Activated CD4-positive, alpha-beta T cell treated with anti-CD3 and anti-CD28 coated beads, Interleukin-2, amount 50 U/mL, for 48 hours (primary cell): ENCODE results near the gene TEX28.
A peak's percentile ranks its signal among the peaks of the same experiment; 100 is the strongest.
"Not testable (repeated sequence)": the region's sequence is repeated elsewhere in the genome, so short reads cannot be mapped to it uniquely, and the experiment has no call there.

ENCODE experiments used
- DNase-seq, 2 experiments: peaks; one replicate each; pipeline ENCODE4 v3.0.0-alpha.2; 2020

The TEX28 gene

DNA sequence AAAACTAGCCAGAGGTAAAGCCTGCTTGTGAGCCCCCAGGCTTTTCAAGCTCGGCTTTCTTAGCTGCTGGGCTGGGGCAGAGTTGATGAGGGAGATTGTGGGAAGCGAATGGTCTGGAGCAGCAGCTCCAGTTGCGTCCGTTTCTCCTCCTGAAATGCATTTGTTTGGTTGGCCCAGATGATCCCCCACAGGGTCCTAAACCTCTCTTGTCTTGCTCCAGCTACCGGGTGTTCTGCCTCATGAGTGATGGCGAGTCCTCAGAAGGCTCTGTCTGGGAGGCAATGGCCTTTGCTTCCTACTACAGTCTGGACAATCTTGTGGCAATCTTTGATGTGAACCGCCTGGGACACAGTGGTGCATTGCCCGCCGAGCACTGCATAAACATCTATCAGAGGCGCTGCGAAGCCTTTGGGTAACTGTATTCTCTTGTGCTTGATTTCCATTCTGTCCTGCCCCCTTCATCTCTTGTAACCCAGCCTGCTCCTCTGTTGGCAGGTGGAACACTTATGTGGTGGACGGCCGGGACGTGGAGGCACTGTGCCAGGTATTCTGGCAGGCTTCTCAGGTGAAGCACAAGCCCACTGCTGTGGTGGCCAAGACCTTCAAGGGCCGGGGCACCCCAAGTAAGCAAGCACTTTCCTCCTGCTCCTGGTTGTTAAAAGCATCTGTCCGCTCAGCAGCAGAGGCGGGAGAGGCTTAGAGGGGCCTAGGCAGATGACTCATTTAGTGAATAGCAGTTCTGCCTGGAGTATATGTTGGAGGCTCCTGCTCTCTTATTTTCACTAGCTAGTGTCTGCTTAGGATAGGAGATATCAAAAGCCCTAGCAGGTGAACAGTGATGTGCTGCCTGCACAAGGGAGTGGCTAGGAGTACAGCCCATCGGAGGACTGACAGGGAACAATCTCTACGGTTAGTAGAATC, 16.0 kb upstream of the TEX28 start:
- DNase-seq: no peak

DNA sequence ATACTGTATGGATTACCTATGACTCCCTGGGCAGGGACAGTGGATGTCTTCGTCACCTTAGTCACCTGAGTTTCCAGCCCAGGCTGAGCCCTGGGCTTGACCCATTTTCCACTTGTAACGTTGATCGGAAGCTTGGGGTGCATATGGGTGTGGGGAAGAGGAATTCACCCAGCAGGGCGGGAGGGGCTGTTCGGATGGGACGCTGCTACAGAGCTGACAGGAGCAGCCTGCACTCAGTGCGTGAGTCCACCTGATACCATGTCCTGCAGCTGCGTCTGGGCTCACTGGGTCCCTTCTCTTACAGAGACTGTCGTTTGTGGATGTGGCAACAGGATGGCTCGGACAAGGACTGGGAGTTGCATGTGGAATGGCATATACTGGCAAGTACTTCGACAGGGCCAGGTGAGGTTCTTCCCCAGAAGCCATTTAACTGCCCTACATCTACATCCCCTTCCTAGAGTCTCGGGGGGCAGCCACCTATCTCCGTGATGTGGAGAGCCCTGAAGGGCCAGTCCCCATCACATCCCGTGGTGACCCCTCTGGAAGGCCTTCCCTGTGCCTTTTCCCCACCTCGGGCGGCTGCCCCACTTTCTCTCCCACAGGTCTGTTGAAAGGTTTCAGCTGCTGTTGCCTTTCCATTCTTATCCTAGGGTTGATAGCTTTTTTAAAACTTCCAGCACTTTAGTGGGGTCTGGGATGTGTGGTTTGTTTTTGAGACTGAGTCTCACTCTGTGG, 14.3 kb upstream of the TEX28 start:
- no peak for DNase-seq

GRCh38 chrX:154308108-154308946, 13.4 kb upstream of the TEX28 start:
- peak; percentile 87 to 88 for DNase-seq

GRCh38 chrX:154307202-154307601, 12.3 kb upstream of the TEX28 start:
- DNase-seq: no peak

GRCh38 chrX:154305541-154306205, 10.7 kb upstream of the TEX28 start:
- no peak for DNase-seq

- DNase-seq: no peak
These were observed 9.9 kb upstream of the TEX28 start for GRCh38 chrX:154304846-154305245.

GRCh38 chrX:154303476-154303875, 8.6 kb upstream of the TEX28 start:
- no peak for DNase-seq

DNA sequence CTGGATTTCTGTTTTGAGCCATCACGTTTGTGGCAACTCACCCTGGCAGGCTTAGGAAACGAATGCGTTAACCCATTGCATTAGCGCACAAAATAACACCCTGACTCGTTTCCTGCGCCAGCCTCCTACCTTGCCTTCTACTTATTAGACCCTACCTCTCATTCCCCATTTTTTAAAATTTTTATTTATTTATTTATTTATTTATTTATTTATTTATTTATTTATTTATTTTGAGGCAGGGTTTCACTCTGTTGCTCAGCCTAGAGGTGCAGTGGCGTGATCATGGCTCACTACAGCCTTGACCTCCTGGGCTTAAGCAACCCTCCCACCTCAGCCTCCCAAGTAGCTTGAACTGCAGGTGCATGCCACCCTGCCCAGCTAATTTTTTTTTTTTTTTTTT, 8.1 kb upstream of the TEX28 start:
- DNase-seq: not testable (repeated sequence)

DNA sequence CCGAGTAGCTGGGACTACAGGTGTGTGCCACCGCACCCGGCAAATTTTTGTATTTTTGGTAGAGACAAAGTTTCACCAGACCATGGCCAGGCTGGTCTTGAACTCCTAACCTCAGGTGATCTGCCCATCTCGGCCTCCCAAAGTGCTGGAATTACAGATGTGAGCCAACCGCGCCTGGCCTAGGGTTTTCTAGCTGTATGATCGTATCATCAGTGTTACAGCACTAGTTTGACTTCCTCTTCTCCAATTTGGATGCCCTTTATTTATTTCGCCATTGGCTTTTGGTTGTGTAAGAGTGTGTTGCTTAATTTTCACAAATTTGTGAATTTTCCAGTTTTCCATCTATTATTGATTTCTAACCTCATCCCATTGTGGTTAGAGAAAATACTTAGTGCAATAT, 5.9 kb upstream of the TEX28 start:
- no peak for DNase-seq

- no peak for DNase-seq
These were observed 3.4 kb upstream of the TEX28 start for GRCh38 chrX:154298312-154298711.

DNA sequence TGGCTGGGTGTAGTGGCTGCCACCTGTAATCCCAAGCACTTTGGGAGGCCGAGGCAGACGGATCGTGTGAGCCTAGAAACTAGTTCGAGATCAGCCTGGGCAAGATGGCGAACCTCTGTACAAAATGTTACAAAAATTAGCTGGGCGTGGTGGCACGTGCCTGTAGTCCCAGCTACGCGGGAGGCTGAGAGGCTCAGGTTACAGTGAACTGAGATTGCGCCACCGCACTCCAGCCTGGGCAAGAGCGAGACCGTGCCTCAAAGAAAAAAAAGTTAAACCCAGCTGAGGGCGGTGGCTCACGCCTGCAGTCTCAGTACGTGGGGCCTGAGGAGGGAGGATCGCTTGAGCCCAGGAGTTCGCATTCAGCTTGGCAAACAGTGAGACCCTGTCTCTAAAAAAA, 1.8 kb upstream of the TEX28 start:
- DNase-seq: no peak

- DNase-seq: no peak
These were observed 863 bp upstream of the TEX28 start, which contains the start of gene TKTL1 for GRCh38 chrX:154295664-154296310. Gene TKTL1, plus strand, starts transcription at chrX:154295795. Its CDS starts 65 bp downstream, at chrX:154295860.

DNA sequence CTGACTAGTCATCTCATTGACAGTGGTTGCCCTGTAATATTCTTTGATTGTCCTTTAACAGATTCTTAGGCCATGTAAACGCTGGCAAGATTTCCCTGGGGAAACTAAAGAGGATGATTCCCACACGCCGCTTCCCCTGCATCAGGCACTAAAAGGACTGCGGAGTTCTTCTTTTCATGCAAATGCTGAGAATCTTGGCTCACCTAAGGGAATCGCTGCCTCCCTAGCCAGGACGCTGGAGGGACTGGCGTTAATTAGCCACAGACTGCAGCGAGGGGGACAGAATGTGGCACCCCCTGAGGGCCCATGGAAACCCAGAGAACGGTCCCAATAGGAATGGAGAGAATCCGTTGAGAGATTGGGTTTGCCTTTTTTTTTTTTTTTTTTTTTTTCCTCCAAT, 8.5 kb downstream of the TEX28 start:
- not testable (repeated sequence) for DNase-seq

GRCh38 chrX:154284489-154285338, 10.2 kb downstream of the TEX28 start:
- DNase-seq: not testable (repeated sequence)

DNA sequence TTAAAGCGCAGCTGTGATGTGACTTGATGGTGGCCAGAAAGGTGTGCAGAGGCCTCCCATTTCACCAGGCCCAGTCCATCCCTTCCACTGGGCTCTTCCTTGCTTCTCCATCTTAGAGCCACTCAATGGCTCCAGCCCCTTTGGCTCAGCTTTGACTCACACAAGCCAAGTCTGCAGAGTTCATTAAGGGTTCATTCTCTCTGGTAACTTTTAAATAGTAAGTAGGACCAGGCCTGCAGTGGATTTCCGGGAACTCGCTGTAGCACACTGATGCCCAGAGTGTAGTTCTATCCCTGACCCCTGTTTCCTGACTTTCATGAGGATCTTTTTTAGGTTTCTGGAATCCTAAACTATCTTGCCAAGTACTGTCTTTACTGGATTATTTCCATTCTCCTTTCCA, 25.7 kb downstream of the TEX28 start:
- not testable (repeated sequence) for DNase-seq

DNA sequence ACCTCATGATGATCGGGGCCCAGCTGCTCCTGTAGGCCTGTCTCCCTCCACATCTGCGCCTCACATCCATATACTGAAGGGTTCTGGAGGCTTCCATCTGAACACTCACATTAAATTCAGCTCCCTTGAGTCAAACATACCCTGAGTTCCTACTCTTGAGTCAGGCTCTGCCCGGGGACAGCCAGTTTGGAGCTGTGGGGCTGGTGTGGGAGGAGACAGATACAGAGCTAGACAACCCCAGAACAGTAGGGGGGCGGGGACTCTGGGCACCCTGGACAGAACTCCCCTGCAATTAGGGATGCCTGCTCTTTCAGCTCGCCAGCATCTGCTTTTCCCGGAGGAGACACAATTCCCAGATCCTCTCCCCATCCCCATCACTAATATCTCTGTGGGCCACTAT, 31.9 kb downstream of the TEX28 start:
- DNase-seq: not testable (repeated sequence)

- DNase-seq: not testable (repeated sequence)
These were observed 36.2 kb downstream of the TEX28 start for GRCh38 chrX:154258711-154259110.

DNA sequence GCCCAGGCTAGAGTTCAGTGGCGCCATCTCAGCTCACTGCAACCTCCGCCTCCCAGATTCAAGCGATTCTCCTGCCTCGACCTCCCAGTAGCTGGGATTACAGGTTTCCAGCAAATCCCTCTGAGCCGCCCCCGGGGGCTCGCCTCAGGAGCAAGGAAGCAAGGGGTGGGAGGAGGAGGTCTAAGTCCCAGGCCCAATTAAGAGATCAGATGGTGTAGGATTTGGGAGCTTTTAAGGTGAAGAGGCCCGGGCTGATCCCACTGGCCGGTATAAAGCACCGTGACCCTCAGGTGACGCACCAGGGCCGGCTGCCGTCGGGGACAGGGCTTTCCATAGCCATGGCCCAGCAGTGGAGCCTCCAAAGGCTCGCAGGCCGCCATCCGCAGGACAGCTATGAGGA, 37.6 kb downstream of the TEX28 start, which contains the start of gene OPN1MW3:
OPN1MW3 (plus strand) TSS at position 301 of the 400 bp plus-strand sequence; CDS start at position 339, 38 bp downstream.
- DNase-seq: not testable (repeated sequence)

- not testable (repeated sequence) for DNase-seq
These were observed 46.8 kb downstream of the TEX28 start for GRCh38 chrX:154248076-154248475.

DNA sequence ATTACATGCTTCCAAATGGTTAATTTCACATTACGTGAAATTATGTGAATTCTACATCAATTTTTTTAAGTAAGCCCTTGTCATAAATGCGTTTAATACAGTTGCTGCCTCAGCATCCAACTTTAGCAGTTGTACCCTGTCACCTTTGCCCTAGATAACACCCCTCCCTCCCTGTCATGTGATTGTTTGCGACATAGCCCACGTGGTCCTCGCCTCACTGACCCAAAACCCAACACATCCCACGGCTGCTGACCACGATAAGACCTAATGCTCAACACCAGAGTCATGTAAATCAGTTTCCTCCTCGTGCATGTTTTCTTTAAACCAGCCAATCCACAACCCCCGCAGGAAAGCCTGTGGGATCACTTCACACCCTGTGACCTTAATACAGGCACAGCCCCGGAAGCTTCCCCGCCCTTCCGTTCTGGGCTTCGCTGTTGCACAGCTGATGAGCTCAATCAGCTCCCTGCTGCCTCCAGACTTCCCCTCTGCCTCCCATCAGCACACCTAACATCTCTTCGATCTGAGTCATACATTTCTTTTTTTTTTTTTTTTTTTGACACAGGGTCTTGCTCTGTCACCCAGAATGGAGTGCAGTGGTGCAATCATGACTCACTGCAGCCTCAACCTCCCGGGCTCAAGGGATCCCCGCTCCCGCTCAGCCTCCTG, 47.4 kb downstream of the TEX28 start:
- DNase-seq: not testable (repeated sequence)
